HEK293 (cell line): ENCODE measurements around the gene CNDP2.

Experiments
- CTCF ChIA-PET: fragments of 350-600 bp; formaldehyde crosslinking; extraction: SDS; loops from one replicate; lab custom pipeline; 2021; ENCODE audit warnings: antibody characterized with exemption; lab: Yijun Ruan, JAX
- POLR2A ChIA-PET: fragments of 300-600 bp; formaldehyde crosslinking; extraction: SDS; loops from one replicate; lab custom pipeline; 2020; ENCODE audit warnings: antibody characterized with exemption, inconsistent platforms; lab: Yijun Ruan, JAX
- H3K27ac ChIP-seq: fragments of 200-500 bp; sonication (Bioruptor generic); 2 replicates; pipeline ENCODE4 v1.5.1; 2014; ENCODE audit warnings: low read depth, low read length, control low read depth, inconsistent platforms; ENCODE audit errors: extremely low read depth
- H3K36me3 ChIP-seq, 2 experiments: fragments of 200-500 bp in 1 of 2; sonication (Bioruptor generic) in 1 of 2; 1 replicate in 1 of 2; 2 replicates in 1 of 2; pipeline ENCODE4 v1.5.1; 2014 to 2017; ENCODE audit warnings: inconsistent platforms in 2 of 2, low read length in 2 of 2; ENCODE audit not compliant: control insufficient read depth in 2 of 2, insufficient read depth in 1 of 2
- H3K4me1 ChIP-seq: fragments of 200-500 bp; sonication (Bioruptor generic); 2 replicates; pipeline ENCODE4 v1.5.1; 2014; ENCODE audit warnings: mild to moderate bottlenecking, low read length, inconsistent platforms; ENCODE audit not compliant: control insufficient read depth, insufficient read depth
- H3K4me3 ChIP-seq: 2 replicates; pipeline ENCODE4 v1.5.1; 2011; ENCODE audit warnings: low read depth, mild to moderate bottlenecking, control low read depth, low read length, moderate library complexity
- H3K9me3 ChIP-seq: fragments of 200-500 bp; sonication (Bioruptor generic); 2 replicates; pipeline ENCODE4 v1.5.1; 2014; ENCODE audit warnings: low read depth, low read length, inconsistent platforms; ENCODE audit not compliant: control insufficient read depth, insufficient read depth
- EGR2 ChIP-seq: fragments of 450-650 bp; formaldehyde crosslinking; IDR thresholded peaks from 2 replicates; pipeline ENCODE4 v1.5.1; 2016; ENCODE audit warnings: low read depth, missing biosample characterization, missing genetic modification characterization
- KLF16 ChIP-seq: fragments of 450-650 bp; formaldehyde crosslinking; IDR thresholded peaks from 2 replicates; pipeline ENCODE4 v1.5.1; 2017; ENCODE audit warnings: missing biosample characterization, missing genetic modification characterization
- SETDB1 ChIP-seq: IDR thresholded peaks from one replicate; pipeline ENCODE4 v1.6.1; 2017; ENCODE audit warnings: mild to moderate bottlenecking, low read length, moderate library complexity, mixed read lengths; ENCODE audit not compliant: insufficient read length
- YY2 ChIP-seq: fragments of 450-650 bp; formaldehyde crosslinking; IDR thresholded peaks from 2 replicates; pipeline ENCODE4 v1.5.1; 2016; ENCODE audit warnings: missing biosample characterization, missing genetic modification characterization
- ZFHX2 ChIP-seq: fragments of 450-650 bp; formaldehyde crosslinking; conservative IDR thresholded peaks from 2 replicates; pipeline ENCODE4 v1.5.1; 2016; ENCODE audit warnings: missing biosample characterization, missing genetic modification characterization
- ZNF157 ChIP-seq: fragments of 450-650 bp; formaldehyde crosslinking; IDR thresholded peaks from 2 replicates; pipeline ENCODE4 v1.5.1; 2016; ENCODE audit warnings: missing biosample characterization, missing genetic modification characterization
- ZNF2 ChIP-seq: fragments of 450-650 bp; formaldehyde crosslinking; IDR thresholded peaks from 2 replicates; pipeline ENCODE4 v1.5.1; 2016; ENCODE audit warnings: missing biosample characterization, missing genetic modification characterization
- ZNF654 ChIP-seq: fragments of 450-650 bp; formaldehyde crosslinking; IDR thresholded peaks from 2 replicates; pipeline ENCODE4 v1.5.1; 2016; ENCODE audit warnings: low read depth, missing biosample characterization, missing genetic modification characterization
- ZNF707 ChIP-seq: fragments of 450-650 bp; formaldehyde crosslinking; IDR thresholded peaks from 2 replicates; pipeline ENCODE4 v1.5.1; 2016; ENCODE audit warnings: missing biosample characterization, missing genetic modification characterization
- ZSCAN16 ChIP-seq: fragments of 450-650 bp; formaldehyde crosslinking; IDR thresholded peaks from 2 replicates; pipeline ENCODE4 v1.5.1; 2016; ENCODE audit warnings: missing biosample characterization, missing genetic modification characterization
- TF ChIP-seq, protein P1 (sequence below): fragments of 450-650 bp; formaldehyde crosslinking; IDR thresholded peaks from 2 replicates; pipeline ENCODE4 v1.5.1; 2016; ENCODE audit warnings: missing biosample characterization, missing genetic modification characterization, low read depth
- TF ChIP-seq, protein P2 (sequence below): fragments of 450-650 bp; formaldehyde crosslinking; IDR thresholded peaks from 2 replicates; pipeline ENCODE4 v1.5.1; 2016; ENCODE audit warnings: missing biosample characterization, missing genetic modification characterization, borderline replicate concordance
- TF ChIP-seq, protein P3 (sequence below): fragments of 450-650 bp; formaldehyde crosslinking; IDR thresholded peaks from 2 replicates; pipeline ENCODE4 v1.5.1; 2017; ENCODE audit warnings: missing biosample characterization, missing genetic modification characterization
- TF ChIP-seq, protein P4 (sequence below): fragments of 450-650 bp; formaldehyde crosslinking; IDR thresholded peaks from 2 replicates; pipeline ENCODE4 v1.5.1; 2016; ENCODE audit warnings: missing biosample characterization, missing genetic modification characterization
- TF ChIP-seq, protein P5 (sequence below): fragments of 450-650 bp; formaldehyde crosslinking; IDR thresholded peaks from 2 replicates; pipeline ENCODE4 v1.5.1; 2016; ENCODE audit warnings: missing biosample characterization, missing genetic modification characterization

CNDP2 gene

DNA sequence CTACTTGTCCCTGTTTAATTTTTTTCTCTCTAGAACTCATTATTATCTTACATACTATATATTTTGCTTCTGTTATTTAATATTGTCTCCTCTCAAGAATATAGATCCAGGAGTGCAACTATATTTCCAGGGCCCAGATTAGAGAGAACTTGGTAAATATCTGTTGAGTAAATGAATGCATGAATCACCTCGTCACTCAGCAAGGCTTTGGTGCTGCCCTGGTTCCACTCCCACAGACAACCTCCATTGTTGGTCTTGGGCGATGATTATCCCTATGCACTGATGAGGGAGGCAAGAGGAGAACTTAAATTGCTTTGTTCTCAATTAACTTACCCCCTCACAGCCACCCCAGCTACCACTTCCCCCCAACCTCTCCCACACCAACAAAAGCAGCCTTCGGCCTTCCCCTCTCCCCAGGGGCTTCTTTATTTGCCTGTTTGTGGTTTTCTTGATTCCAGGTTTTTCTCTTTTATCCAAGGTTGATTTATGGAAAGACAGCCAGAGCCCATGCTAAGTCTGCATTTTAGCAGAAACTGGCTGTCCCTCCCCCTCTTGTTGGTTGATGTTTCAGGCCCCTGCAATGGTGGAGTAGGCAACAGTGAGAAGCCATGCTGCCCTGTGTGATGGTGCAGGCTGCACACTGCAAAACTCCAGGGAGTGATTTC is 22.1 kb upstream of the CNDP2 start:
- Histone ChIP-seq H3K27ac (no peak overlapping the region), H3K4me1 (no peaks in the 10 kb centered on the region), H3K36me3 (no peaks in the 10 kb centered on the region), H3K4me3 (no peak overlapping the region), H3K9me3 (no peaks in the 10 kb centered on the region)
- ChIA-PET POLR2A (no interaction called here), CTCF (no interaction called here)
- TF ChIP-seq ZNF707, result no peak
- 0 out of 2 replicates have a peak, but pooled peaks have one; percentile 14 for TF ChIP-seq ZFHX2 (tag by site-specific recombination)
- no peak for TF ChIP-seq ZSCAN16 (tag by site-specific recombination)
- TF ChIP-seq, protein P1, sequence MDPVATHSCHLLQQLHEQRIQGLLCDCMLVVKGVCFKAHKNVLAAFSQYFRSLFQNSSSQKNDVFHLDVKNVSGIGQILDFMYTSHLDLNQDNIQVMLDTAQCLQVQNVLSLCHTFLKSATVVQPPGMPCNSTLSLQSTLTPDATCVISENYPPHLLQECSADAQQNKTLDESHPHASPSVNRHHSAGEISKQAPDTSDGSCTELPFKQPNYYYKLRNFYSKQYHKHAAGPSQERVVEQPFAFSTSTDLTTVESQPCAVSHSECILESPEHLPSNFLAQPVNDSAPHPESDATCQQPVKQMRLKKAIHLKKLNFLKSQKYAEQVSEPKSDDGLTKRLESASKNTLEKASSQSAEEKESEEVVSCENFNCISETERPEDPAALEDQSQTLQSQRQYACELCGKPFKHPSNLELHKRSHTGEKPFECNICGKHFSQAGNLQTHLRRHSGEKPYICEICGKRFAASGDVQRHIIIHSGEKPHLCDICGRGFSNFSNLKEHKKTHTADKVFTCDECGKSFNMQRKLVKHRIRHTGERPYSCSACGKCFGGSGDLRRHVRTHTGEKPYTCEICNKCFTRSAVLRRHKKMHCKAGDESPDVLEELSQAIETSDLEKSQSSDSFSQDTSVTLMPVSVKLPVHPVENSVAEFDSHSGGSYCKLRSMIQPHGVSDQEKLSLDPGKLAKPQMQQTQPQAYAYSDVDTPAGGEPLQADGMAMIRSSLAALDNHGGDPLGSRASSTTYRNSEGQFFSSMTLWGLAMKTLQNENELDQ, result no peak
- TF ChIP-seq EGR2 (tag by site-specific recombination), result peak; percentile 52; the same call in 1 of the 2 replicates
- TF ChIP-seq, protein P2, sequence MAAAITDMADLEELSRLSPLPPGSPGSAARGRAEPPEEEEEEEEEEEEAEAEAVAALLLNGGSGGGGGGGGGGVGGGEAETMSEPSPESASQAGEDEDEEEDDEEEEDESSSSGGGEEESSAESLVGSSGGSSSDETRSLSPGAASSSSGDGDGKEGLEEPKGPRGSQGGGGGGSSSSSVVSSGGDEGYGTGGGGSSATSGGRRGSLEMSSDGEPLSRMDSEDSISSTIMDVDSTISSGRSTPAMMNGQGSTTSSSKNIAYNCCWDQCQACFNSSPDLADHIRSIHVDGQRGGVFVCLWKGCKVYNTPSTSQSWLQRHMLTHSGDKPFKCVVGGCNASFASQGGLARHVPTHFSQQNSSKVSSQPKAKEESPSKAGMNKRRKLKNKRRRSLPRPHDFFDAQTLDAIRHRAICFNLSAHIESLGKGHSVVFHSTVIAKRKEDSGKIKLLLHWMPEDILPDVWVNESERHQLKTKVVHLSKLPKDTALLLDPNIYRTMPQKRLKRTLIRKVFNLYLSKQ (tag by site-specific recombination), result no peak
- TF ChIP-seq, protein P3, sequence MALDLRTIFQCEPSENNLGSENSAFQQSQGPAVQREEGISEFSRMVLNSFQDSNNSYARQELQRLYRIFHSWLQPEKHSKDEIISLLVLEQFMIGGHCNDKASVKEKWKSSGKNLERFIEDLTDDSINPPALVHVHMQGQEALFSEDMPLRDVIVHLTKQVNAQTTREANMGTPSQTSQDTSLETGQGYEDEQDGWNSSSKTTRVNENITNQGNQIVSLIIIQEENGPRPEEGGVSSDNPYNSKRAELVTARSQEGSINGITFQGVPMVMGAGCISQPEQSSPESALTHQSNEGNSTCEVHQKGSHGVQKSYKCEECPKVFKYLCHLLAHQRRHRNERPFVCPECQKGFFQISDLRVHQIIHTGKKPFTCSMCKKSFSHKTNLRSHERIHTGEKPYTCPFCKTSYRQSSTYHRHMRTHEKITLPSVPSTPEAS (tag by site-specific recombination), result no peak
- TF ChIP-seq, protein P4, sequence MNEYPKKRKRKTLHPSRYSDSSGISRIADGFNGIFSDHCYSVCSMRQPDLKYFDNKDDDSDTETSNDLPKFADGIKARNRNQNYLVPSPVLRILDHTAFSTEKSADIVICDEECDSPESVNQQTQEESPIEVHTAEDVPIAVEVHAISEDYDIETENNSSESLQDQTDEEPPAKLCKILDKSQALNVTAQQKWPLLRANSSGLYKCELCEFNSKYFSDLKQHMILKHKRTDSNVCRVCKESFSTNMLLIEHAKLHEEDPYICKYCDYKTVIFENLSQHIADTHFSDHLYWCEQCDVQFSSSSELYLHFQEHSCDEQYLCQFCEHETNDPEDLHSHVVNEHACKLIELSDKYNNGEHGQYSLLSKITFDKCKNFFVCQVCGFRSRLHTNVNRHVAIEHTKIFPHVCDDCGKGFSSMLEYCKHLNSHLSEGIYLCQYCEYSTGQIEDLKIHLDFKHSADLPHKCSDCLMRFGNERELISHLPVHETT (tag by site-specific recombination), result no peak
- TF ChIP-seq YY2 (tag by site-specific recombination), result no peak
- TF ChIP-seq KLF16 (tag by site-specific recombination), result no peak
- no peak for TF ChIP-seq SETDB1

DNA sequence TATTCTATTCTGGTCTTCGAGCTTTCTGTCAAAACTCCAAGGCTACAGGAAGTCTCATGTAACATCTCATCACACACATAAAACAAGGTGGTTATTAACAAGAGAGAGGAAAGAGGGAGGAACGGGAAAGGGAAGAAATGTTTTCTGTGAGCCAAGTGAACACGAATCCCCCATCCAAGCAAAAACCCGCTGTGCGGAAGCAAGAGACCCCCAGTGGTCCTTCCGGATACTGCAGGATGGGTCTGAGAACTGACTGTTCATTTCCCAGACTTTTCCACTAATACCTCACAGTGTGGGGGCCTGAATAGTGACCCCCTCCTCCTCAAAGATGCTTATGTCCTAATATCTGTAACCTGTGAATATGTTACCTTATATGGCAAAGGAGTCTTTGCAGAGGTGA is 20.0 kb upstream of the CNDP2 start:
- CTCF ChIA-PET, result interaction anchor here (0.7 to 1.2 kb wide), 16 partner anchors 9 to 1373 kb away, joined by 3 to 6 read pairs (median 4); no protein-coding TSS in a partner anchor
- TF ChIP-seq, protein P5, sequence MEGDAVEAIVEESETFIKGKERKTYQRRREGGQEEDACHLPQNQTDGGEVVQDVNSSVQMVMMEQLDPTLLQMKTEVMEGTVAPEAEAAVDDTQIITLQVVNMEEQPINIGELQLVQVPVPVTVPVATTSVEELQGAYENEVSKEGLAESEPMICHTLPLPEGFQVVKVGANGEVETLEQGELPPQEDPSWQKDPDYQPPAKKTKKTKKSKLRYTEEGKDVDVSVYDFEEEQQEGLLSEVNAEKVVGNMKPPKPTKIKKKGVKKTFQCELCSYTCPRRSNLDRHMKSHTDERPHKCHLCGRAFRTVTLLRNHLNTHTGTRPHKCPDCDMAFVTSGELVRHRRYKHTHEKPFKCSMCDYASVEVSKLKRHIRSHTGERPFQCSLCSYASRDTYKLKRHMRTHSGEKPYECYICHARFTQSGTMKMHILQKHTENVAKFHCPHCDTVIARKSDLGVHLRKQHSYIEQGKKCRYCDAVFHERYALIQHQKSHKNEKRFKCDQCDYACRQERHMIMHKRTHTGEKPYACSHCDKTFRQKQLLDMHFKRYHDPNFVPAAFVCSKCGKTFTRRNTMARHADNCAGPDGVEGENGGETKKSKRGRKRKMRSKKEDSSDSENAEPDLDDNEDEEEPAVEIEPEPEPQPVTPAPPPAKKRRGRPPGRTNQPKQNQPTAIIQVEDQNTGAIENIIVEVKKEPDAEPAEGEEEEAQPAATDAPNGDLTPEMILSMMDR, result 0 out of 2 replicates have a peak, but pooled peaks have one; percentile 17
- peak; percentile 29 for TF ChIP-seq ZNF654
- no peak for TF ChIP-seq ZNF157 (tag by site-specific recombination)
- TF ChIP-seq ZNF2 (tag by site-specific recombination), result peak; percentile 53; the same call in 1 of the 2 replicates
- no peaks in the 10 kb centered on the region for H3K4me1 ChIP-seq
- no peaks in the 10 kb centered on the region for H3K9me3 ChIP-seq
- H3K27ac ChIP-seq, result no peak overlapping the region
- POLR2A ChIA-PET, result no interaction called here
- no peaks in the 10 kb centered on the region for H3K36me3 ChIP-seq
- no peak overlapping the region for H3K4me3 ChIP-seq
